Activated CD4-positive, alpha-beta T cell treated with anti-CD3 and anti-CD28 coated beads, Interleukin-2, amount 50 U/mL, for 1 hour (primary cell): Measurements from ENCODE around the gene USP24.
"Not testable (repeated sequence)": the region's sequence is repeated elsewhere in the genome, so short reads cannot be mapped to it uniquely, and the experiment has no call there.

ENCODE experiments used
- DNase-seq: peaks from one replicate; pipeline ENCODE4 v3.0.0-alpha.2; 2020

The USP24 gene

GRCh38 chr1:55109005-55109404 is 106.2 kb downstream of the USP24 start:
- not testable (repeated sequence) for DNase-seq

GRCh38 chr1:55107101-55107500 is 108.1 kb downstream of the USP24 start:
- no peak for DNase-seq

GRCh38 chr1:55103891-55104290 is 111.3 kb downstream of the USP24 start:
- DNase-seq, result no peak

- DNase-seq, result no peak
Observed at GRCh38 chr1:55095095-55095494, 120.1 kb downstream of the USP24 start.

DNA sequence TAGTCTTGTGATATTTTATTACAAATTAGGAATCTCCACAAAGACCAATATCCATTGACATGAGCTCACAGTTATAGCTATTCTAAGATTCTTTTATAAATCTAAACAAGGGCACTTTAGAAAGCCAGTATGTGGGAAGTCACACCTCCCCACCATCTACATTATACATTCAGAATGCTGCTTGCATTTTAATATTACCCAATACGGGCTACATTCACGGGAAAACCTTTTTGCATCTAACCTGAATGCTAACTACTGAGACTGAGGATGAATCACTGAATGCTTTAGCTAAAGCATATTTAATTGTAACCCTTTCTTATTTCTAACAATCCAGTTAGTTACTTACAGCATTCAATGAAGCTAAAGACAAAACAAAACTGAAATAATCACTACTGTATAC is 122.7 kb downstream of the USP24 start:
- no peak for DNase-seq

DNA sequence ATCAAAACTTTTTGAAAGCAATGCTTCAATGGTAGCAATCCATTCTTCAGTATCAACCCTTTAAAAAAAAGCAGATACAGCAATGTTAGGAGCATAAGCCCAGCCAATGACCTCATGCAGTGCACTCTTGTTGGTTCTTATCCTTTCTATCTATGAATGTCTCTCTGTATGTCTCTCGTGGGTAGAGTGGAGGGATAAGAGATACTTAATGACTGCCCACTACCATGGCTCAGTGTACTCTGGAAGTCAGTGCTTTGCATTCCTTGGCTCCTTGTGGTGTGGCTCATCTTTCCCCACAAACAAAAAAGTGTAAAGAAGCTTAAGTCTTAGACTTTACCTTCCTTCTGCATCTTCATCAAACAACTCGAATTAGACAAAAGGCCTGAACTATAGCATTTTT is 125.5 kb downstream of the USP24 start:
- DNase-seq, result no peak

DNA sequence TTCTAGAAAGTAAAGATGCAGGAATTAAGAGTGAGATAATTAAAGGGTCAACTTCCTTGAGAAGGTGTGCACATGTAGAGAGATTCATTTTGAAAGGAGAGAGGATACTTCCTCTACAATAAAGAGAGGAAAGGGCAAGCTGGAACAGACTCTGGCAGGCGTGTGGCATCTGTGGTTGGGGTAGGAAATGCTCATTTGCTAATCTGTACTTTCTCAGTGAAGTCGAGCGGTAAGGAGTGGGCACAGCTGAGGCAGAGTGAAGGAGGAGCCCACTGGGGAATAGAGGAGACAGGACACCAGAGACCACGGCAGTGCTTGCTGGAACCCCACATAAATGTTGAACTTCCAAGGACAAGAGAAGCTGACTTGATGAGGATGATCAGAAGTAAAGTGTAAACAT is 126.8 kb downstream of the USP24 start:
- DNase-seq, result no peak

- no peak for DNase-seq
Observed at GRCh38 chr1:55087439-55087838, 127.7 kb downstream of the USP24 start.

DNA sequence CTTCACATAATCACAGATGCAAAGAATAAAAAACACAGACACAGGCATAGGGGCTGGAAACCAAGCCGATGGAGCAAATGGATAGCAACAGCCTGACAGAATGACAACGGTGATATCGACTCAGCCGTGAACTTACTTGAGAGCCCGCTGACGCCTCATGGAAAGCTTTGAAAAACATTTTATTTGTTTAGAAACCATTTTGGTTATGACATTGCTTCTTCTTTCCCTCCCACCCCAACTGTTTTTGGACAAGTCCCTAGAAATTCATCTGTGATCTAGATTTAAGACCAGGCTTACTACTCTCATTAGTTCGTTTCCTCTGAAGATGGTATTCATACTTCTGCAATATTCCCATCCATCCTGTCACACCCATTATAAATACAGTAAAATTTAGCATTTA is 130.9 kb downstream of the USP24 start:
- DNase-seq, result no peak

- DNase-seq, result no peak
Observed at GRCh38 chr1:55081905-55082296, 133.3 kb downstream of the USP24 start.

DNA sequence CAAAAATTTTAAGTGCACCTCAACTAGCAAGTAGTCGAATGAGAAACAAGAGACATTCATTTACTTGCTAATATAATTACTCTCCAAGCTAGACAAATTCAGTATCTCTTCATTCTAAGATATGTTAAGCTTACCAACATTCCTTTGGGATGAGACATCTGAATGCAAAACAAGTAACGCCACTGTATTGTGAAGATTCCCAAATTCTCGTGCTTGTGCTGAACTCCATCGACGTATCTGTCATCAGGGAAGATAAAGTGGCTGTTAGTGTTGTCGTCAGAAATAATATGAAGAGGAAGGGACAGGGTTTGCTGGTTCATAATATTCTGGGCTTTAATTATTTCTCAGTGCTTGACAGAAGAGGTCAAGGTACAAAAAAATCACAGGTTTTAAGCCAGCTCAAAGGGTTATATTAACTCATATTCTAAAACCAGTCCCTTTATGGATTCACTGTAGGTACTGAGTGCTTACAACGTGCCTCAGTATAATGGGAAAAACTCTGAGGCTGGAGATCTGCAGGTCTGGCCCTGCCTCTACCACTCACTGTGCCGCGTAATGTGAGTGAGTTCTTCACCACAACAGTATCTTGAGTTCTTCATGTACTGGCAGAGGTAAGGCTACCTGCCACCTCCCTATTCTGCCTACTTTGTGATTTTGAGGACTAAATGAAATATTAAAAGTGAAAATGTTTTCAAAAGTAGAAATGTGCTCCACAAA is 133.8 kb downstream of the USP24 start:
- DNase-seq, result no peak

- no peak for DNase-seq
Observed at GRCh38 chr1:55079651-55080050, 135.5 kb downstream of the USP24 start.

GRCh38 chr1:55078470-55078869 is 136.7 kb downstream of the USP24 start:
- DNase-seq, result no peak

DNA sequence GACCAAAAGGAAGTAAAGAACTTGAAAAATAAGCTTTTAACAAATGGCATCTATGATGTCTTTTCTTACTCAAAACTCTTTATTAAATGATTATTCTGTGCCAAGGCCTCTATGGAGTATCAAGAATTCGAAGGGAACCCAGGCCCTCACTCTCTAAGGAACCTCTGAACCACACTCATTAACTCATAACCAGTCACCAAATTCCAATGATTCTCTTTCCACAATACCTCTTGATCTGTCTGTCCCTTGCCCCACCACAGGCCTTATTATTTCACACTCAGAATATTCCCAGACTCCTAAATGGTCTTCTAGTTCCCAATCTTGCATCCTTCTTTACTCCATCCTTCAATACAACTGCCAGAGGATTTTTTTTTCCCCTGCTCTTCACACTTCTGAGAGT is 138.8 kb downstream of the USP24 start:
- DNase-seq, result no peak

DNA sequence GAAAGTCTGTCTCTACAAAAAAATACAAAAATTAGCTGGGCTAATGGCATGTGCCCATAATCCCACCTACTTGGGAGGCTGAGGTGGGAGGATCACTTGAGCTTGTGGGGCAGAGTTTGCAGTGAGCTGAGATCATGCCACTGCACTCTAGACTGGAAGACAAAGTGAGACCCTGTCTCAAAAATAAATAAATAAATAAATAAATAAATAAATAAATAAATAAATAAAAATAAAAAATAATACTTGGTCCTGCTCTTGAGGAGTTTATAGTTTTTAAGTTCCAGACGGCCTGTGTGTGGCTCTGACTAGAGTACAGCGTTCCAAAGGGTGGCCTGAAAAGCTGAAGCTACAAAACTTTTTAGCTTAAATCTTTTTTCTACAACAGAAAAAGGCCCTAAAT is 140.7 kb downstream of the USP24 start:
- DNase-seq, result no peak

DNA sequence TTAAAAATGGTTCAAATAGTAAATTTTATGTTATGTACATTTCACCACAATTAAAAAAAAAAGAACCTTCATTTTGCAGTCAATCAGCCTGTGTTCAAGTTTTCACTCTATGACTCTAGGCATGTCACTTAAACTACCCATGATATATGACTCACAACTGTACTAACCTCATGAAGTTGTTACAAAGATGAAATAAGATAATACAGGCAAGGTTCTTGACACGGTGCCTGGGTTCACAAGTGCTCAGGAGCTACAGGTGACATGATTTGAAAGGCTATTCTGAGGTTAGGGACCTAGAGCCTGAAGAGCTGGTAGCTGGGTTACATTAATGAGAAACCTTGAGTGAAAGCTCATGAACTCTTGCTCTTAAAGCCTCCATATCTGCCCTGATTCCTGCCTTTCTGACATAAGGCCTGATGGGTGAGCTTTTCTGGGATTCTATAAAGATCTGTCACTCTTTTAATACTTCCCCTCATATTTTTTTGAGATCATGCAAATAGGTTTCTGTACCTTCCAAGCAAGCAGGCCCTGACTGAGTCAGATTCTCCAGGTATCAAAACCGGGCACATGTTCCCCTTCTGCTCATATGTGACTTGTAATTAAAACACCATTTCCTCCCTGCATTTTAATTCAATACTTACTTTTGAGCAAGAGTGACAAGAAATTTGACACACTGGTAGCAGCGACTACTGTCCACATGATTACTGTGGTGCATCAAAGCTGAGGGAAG is 141.8 kb downstream of the USP24 start:
- no peak for DNase-seq

GRCh38 chr1:55071477-55071876 is 143.7 kb downstream of the USP24 start:
- DNase-seq, result no peak

DNA sequence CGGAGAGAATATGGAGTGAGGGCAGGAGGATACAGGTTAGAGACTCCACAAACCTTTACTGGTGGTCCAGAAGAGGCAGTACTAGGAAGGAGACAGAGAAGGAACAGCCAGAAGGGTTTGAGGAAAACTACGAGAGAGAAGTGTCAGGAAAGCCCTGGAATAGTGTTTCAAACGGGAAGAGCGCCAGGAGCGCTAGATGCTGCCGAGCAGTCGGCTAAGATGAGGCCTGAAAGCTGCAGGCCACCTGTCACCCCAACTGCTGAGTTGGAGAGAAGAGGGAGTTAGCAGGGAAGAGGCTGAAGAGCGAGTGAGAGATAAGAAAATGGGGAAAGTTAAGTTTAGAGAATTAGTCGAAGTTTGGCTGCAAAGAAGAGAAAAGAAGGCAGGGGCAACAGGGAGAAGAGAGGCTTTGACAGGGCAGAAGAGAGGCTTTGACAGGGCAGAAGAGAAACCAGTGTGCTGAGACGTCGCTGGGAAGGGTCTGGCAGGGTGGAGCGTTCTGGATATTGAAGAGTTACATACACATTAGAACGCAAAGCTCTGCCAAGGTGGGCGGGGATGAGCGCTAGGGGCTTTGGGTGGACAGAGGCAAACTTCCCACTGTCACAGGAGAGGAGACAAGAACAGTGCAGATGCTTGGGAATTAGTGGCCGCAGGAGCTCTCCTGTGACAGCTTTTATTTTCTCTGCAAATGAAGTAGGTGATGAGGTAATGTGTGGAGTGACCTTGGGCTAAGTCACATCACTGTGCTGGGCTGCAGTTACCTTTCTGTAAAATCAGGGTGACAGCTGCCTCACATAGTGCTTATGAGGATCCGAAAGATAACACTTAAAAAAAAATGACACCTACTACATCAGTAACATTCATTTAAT is 144.6 kb downstream of the USP24 start:
- DNase-seq, result no peak

DNA sequence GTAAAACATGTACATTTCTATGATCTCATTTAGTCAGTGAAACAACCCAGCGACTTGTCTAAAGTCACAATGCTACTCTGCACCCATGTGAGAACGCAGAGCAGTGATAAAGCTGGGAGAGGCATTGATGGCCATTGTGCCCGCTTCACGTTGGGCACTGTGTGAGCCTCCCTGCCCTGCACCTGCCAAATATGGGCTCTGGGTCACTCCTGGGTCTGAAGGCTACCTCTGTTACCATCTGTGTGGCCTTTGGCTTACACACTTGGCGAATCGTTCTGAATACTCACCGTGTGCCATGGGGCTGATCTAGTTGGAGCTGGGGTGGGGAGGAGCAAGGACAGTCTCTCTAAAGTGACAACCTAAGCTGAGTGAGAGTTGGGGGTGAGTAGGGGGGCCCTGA is 145.9 kb downstream of the USP24 start:
- no peak for DNase-seq

DNA sequence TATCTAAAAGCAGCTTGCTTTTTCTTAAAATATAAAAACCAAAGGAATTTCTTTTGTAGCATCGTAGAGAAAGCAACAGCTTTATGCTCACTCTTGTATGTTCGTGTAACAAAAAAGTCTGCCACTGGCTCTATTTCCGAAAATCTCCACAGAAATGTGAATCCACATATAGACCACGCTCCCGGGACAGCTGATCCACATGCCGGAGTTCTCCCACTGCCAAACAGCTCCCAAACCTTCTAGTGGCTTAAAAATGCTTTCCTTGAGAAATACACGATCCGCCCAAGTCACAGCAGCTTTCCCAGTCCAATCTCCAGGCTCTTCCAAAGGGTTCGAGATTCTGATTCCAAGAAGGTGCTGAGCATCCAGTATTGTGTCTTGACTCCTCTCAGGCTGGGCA is 146.5 kb downstream of the USP24 start:
- no peak for DNase-seq

DNA sequence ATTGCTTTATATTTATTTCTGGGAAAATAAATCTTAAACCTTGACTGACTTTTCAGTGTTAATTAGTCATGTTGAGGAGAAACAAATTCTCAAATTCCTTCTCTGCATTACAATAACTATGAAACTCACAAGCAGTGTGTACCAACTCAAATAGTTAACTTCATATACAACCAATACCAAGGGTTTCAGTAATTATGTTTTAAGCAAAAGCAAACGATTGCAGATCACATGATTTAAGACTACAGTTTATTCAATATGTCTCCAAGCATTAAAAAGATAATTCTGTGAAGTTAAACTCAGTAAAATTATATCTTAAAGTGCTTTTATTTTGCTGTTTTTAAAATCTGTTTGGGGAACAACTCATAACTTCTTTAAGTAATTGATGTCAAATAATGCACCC is 147.2 kb downstream of the USP24 start:
- no peak for DNase-seq

GRCh38 chr1:55067022-55067778 is 148.0 kb downstream of the USP24 start:
- no peak for DNase-seq

- DNase-seq, result no peak
Observed at GRCh38 chr1:55065648-55066047, 149.5 kb downstream of the USP24 start.
